Cardiac muscle cell (in vitro differentiated cells and primary cell): ENCODE data around the gene ODAD4. TPM values are rescaled to one million over a fixed set of nuclear protein-coding genes. Genes with fewer than 3 reads are reported as not detected.

ENCODE experiments used
- DNase-seq, 2 donors: peaks; one replicate each; pipeline versions ENCODE4 v3.0.0 to v3.0.0-alpha.2; 2010 to 2017; ENCODE audit warnings: low read depth in 1 of 2, low spot score in 1 of 2
- H3K27ac ChIP-seq: fragments of 200-600 bp; sonication (generic); 2 replicates; pipeline ENCODE4 v1.5.1; 2016
- H3K27me3 ChIP-seq: fragments of 200-600 bp; sonication (generic); 2 replicates; pipeline ENCODE4 v1.6.0; 2016; ENCODE audit warnings: control low read depth
- H3K36me3 ChIP-seq: fragments of 200-600 bp; sonication (generic); 2 replicates; pipeline ENCODE4 v1.5.1; 2016; ENCODE audit warnings: control low read depth
- H3K4me1 ChIP-seq: fragments of 200-600 bp; sonication (generic); 2 replicates; pipeline ENCODE4 v1.8.1; 2017; ENCODE audit warnings: low read depth, mild to moderate bottlenecking, mixed run types
- H3K4me3 ChIP-seq: fragments of 200-600 bp; sonication (generic); 2 replicates; pipeline ENCODE4 v1.5.1; 2016; ENCODE audit warnings: mild to moderate bottlenecking
- H3K9me3 ChIP-seq: fragments of 200-600 bp; sonication (generic); 2 replicates; pipeline ENCODE4 v1.5.1; 2017; ENCODE audit warnings: low read depth, mild to moderate bottlenecking, control low read depth
- polyA plus RNA-seq: library from polyadenylated mRNA; unstranded; fragments of >200 nt; fragmentation: Nextera tagmentation; extraction: Ambion mirVana; gene quantifications from 2 replicates; pipeline ENCODE4 v1.2.1, GENCODE V29; 2016
- total RNA-seq: library from RNA; depleted of rRNA; stranded (reverse); fragments of >200 nt; gene quantifications from 2 replicates; pipeline ENCODE4 v1.2.3, GENCODE V29; 2016
- TF ChIP-seq, protein P1 (sequence below): IDR thresholded peaks from 2 replicates; pipeline ENCODE4 v1.5.1; 2012; ENCODE audit warnings: low read depth, mild to moderate bottlenecking, low read length

The ODAD4 gene
- total and polyA plus RNA-seq, 2 experiments from 2014 or later, result 3.2 to 4.5 TPM

DNA sequence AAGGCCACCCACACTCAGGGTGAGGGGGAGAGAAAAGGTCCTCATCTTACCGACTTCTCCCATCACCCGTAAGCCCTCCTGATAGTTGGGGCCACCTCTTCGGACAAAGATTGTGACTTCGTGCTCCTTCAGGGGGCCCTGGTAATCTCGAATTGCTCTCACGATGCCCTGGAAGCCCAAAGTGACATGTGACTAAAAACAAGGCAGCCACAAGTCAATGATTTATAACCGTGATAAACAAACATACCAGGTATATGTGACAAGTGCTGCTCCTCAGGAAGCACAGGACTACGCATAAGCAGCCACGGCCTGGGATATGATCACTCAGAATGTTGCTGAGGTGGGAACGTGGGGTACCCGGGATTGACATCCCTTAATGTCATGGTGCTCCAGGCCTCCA is 28.8 kb upstream of the ODAD4 start:
- DNase-seq, result no peak
- Histone ChIP-seq H3K27ac (no peak overlapping the region), H3K4me1 (no peaks in the 10 kb centered on the region), H3K4me3 (no peak overlapping the region), H3K9me3 (no peaks in the 10 kb centered on the region), H3K27me3 (no peaks in the 10 kb centered on the region), H3K36me3 (peaks cover 59% of the 10 kb centered on the region)
- TF ChIP-seq, protein P1, sequence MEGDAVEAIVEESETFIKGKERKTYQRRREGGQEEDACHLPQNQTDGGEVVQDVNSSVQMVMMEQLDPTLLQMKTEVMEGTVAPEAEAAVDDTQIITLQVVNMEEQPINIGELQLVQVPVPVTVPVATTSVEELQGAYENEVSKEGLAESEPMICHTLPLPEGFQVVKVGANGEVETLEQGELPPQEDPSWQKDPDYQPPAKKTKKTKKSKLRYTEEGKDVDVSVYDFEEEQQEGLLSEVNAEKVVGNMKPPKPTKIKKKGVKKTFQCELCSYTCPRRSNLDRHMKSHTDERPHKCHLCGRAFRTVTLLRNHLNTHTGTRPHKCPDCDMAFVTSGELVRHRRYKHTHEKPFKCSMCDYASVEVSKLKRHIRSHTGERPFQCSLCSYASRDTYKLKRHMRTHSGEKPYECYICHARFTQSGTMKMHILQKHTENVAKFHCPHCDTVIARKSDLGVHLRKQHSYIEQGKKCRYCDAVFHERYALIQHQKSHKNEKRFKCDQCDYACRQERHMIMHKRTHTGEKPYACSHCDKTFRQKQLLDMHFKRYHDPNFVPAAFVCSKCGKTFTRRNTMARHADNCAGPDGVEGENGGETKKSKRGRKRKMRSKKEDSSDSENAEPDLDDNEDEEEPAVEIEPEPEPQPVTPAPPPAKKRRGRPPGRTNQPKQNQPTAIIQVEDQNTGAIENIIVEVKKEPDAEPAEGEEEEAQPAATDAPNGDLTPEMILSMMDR, result no peak

DNA sequence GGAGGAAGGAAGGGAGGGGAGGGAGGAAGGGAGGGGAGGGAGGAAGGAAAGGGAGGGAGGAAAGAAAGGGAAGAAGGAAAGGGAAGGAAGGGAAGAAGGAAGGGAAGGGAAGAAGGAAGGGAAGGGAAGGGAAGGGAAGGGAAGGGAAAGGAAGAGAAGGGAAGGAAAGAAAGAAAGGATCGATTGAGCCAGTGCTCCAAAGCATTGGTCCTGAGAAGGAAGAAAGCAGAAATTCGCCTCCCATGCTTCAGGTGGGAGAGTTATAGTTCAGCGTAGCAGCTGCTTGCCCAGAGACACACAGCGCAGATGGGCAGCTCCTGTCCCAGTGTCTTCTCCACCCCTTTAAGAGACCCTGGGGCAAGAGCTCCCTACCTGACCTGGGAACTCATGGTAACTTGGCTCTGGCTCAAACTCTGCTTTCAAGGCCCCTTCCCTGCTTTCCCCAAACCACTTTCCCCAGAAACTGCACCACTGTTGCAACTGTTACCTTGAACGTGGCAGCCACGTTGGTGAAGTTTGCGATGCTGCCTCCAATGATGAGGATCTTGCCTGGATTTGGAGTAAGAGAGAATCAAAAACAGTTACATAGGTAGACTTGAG is 26.1 kb upstream of the ODAD4 start:
- Histone ChIP-seq H3K27ac (no peak overlapping the region), H3K9me3 (no peaks in the 10 kb centered on the region), H3K4me1 (no peaks in the 10 kb centered on the region), H3K4me3 (no peak overlapping the region), H3K27me3 (no peaks in the 10 kb centered on the region), H3K36me3 (peaks cover 50% of the 10 kb centered on the region)
- TF ChIP-seq, protein P1, result no peak
- no peak for DNase-seq

DNA sequence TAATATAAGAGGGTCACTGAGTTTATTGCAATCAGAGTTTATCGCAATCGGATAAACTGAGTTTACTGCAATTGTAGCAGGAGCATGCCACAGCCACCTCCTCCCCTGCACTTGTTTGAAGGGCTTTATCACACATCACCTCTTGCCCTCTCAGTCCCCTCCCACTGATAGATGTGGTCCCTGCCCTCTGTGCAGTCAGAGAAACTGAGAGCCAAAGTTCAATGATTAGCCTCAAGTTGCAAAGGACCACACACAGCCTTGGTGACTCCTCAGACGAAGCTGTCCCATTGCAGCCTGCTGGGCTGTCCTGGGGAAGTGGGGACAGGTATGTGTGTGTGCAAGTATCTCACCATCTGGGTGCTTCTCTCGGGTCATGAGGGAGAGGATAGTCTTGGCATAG is 25.2 kb upstream of the ODAD4 start:
- Histone ChIP-seq H3K27me3 (no peaks in the 10 kb centered on the region), H3K4me3 (no peak overlapping the region), H3K9me3 (no peaks in the 10 kb centered on the region), H3K4me1 (no peaks in the 10 kb centered on the region), H3K27ac (no peak overlapping the region), H3K36me3 (peaks cover 52% of the 10 kb centered on the region)
- DNase-seq, result no peak
- TF ChIP-seq, protein P1, result no peak

DNA sequence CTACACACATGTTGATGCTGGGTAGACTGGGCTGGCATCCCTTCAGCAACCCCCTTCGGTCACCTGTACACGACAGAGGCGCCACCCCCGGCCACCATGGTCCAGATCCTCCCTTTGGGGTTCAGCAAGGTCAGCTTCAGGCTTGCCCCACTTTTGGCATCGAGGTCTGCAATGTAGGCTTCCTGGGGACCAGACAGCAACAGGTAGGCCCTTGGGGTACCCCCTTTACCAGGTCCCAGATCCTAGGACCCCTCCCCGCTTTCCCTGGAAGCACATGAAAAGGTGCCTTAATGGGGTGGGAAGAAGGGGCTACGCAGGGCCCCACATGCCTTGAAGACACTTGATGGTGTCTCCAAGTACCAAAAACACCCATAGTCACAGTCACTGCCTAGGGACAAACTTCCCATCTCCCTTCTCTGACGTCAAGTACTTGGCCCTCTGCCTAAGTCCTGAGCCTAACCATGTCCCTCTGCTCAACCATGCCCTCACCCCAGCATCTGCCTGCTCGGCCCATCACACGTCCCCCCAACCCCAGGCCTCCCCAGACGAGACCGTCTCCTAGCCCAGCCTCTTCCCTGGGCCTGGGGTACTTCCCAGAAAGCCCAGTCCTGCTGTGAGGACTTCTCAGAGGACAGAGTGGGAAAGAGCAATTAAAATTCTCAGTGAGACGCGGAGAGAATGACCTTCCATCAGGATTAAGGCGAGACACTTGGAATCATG is 23.8 kb upstream of the ODAD4 start:
- no peaks in the 10 kb centered on the region for H3K9me3 ChIP-seq
- no peak for DNase-seq
- H3K27ac ChIP-seq, result no peak overlapping the region
- H3K27me3 ChIP-seq, result no peaks in the 10 kb centered on the region
- TF ChIP-seq, protein P1, result no peak
- H3K36me3 ChIP-seq, result peaks cover 57% of the 10 kb centered on the region
- H3K4me3 ChIP-seq, result no peak overlapping the region
- no peaks in the 10 kb centered on the region for H3K4me1 ChIP-seq

DNA sequence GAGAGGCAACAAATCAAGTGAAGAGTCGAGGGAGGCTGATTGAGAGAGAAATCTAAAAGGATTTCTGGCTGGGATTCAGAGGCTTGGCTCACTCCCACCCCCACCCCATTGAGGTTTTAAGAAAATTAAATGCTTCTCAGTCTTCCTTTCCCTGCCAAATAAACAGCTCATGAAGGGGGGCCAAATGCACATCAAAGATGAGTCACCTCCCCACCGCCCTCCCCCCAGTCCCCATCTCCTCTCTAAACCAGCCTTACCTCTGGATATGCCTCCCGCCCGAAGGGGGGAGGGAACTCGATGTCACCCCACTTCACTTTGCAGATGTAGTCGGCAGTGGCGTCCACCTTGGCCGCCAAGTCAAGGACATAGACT is 23.2 kb upstream of the ODAD4 start:
- TF ChIP-seq, protein P1, result no peak
- Histone ChIP-seq H3K4me1 (no peaks in the 10 kb centered on the region), H3K9me3 (no peaks in the 10 kb centered on the region), H3K27ac (no peak overlapping the region), H3K27me3 (no peaks in the 10 kb centered on the region), H3K36me3 (peaks cover 60% of the 10 kb centered on the region), H3K4me3 (no peak overlapping the region)
- DNase-seq, result peak in 1 of 2 donors; percentile 68
